Measurements from ENCODE around the gene BAK1.
"Not testable (repeated sequence)": the region's sequence is repeated elsewhere in the genome, so short reads cannot be mapped to it uniquely, and the experiment has no call there.

Gene BAK1

DNA sequence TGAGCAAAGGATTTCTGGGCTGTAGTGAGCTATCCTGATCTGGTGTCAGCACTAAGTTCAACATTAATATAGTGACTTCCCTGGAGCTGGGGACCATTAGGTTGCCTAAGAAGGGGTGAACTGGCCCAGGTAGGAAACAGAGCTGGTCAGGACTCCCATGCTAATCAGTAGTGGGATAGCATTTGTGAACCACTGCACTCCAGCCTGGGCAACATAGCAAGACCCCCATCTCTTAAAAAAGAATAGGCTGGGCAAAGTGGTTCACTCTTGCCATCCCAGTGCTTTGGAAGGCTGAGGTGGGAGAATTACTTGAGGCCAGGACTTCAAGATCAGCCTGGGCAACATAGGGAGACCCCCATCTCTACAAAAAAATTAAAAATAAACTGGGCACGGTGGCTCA is 39.3 kb downstream of the BAK1 start:
- no peak for TF ChIP-seq EZH2phosphoT487 (IDR thresholded peaks at IDR 0.05; ENCODE audit: low read depth)
- TF ChIP-seq, protein P1, sequence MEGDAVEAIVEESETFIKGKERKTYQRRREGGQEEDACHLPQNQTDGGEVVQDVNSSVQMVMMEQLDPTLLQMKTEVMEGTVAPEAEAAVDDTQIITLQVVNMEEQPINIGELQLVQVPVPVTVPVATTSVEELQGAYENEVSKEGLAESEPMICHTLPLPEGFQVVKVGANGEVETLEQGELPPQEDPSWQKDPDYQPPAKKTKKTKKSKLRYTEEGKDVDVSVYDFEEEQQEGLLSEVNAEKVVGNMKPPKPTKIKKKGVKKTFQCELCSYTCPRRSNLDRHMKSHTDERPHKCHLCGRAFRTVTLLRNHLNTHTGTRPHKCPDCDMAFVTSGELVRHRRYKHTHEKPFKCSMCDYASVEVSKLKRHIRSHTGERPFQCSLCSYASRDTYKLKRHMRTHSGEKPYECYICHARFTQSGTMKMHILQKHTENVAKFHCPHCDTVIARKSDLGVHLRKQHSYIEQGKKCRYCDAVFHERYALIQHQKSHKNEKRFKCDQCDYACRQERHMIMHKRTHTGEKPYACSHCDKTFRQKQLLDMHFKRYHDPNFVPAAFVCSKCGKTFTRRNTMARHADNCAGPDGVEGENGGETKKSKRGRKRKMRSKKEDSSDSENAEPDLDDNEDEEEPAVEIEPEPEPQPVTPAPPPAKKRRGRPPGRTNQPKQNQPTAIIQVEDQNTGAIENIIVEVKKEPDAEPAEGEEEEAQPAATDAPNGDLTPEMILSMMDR (IDR thresholded peaks at IDR 0.05; ENCODE audit: low read depth, low read length): no peak
- Histone ChIP-seq H3K36me3 (replicated peaks; ENCODE audit: low read depth, low read length) (no peaks in the 10 kb centered on the region), H3K27me3 (ENCODE audit: low read depth, low read length) (no peaks in the 10 kb centered on the region), H3K79me2 (ENCODE audit: low read length) (no peaks in the 10 kb centered on the region), H3K4me2 (ENCODE audit: low read length) (no peak overlapping the region), H3K4me1 (ENCODE audit: low read length) (no peaks in the 10 kb centered on the region), H3K9me3 (ENCODE audit: insufficient read depth, low read length) (no peaks in the 10 kb centered on the region), H4K20me1 (ENCODE audit: insufficient read depth, low read length) (no peaks in the 10 kb centered on the region), H3K9ac (ENCODE audit: low read length) (no peak overlapping the region), H2AFZ (ENCODE audit: low read depth, low read length) (no peak overlapping the region), H3K4me3 (ENCODE audit: low read length) (no peak overlapping the region), H3K27ac (ENCODE audit: low read length) (no peak overlapping the region)

DNA sequence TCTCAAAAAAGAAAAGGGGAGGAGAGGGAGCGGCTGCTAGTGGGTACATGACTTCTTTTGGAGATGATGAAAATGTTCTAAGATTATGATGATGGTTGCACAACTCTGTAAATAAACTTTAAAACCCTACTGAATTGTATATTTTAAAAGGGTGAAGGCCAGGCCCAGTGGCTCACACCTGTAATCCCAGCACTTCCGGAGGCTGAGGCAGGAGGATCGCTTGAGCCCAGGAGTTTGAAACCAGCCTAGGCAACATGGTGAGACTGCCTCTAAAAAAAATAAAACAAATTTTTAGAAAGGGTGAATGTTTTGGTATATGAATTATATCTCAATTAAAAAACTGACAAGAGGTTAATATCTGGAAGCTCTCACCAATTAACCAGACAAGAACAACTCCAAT is 45.4 kb downstream of the BAK1 start:
- H3K4me3 ChIP-seq (ENCODE audit: low read length): no peak overlapping the region
- no peaks in the 10 kb centered on the region for H3K27me3 ChIP-seq (ENCODE audit: low read depth, low read length)
- H3K4me2 ChIP-seq (ENCODE audit: low read length): no peak overlapping the region
- H2AFZ ChIP-seq (ENCODE audit: low read depth, low read length): no peak overlapping the region
- no peaks in the 10 kb centered on the region for H3K4me1 ChIP-seq (ENCODE audit: low read length)
- H3K9ac ChIP-seq (ENCODE audit: low read length): no peak overlapping the region
- no peaks in the 10 kb centered on the region for H4K20me1 ChIP-seq (ENCODE audit: insufficient read depth, low read length)
- TF ChIP-seq, protein P1 (IDR thresholded peaks at IDR 0.05; ENCODE audit: low read depth, low read length): no peak
- no peak for TF ChIP-seq EZH2phosphoT487 (IDR thresholded peaks at IDR 0.05; ENCODE audit: low read depth)
- no peak overlapping the region for H3K27ac ChIP-seq (ENCODE audit: low read length)
- H3K9me3 ChIP-seq (ENCODE audit: insufficient read depth, low read length): no peaks in the 10 kb centered on the region
- H3K79me2 ChIP-seq (ENCODE audit: low read length): no peaks in the 10 kb centered on the region
- no peaks in the 10 kb centered on the region for H3K36me3 ChIP-seq (replicated peaks; ENCODE audit: low read depth, low read length)

DNA sequence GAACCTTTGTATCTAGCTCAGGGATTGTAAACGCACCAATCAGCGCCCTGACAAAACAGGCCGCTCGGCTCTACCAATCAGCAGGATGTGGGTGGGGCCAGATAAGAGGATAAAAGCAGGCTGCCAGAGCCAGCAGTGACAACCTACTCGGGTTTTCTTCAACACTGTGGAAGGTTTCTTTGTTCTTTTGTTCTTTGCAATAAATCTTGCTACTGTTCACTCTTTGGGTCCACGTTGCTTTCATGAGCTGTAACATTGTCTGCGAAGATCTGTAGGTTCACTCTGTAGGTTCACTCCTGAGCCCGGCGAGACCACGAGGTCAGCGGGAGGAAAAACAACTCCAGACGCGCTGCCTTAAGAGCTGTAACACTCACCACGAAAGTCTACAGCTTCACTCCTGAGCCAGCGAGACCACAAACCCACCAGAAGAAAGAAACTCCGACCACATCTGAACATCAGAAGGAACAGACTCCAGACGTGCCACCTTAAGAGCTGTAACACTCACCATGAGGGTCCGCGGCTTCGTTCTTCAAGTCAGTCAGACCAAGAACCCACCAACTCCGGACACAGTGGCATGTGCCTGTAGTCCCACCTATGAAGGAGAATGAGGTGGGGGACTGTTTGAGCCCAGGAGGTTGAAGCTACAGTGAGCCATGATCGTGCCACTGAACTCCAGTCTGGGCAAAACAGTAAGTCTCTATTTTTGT is 46.8 kb downstream of the BAK1 start:
- H3K36me3 ChIP-seq (replicated peaks; ENCODE audit: low read depth, low read length); H3K27me3 ChIP-seq (ENCODE audit: low read depth, low read length); H3K27ac ChIP-seq (ENCODE audit: low read length); H3K9ac ChIP-seq (ENCODE audit: low read length); H3K4me3 ChIP-seq (ENCODE audit: low read length); H3K4me1 ChIP-seq (ENCODE audit: low read length); H2AFZ ChIP-seq (ENCODE audit: low read depth, low read length); H4K20me1 ChIP-seq (ENCODE audit: insufficient read depth, low read length); H3K4me2 ChIP-seq (ENCODE audit: low read length); H3K79me2 ChIP-seq (ENCODE audit: low read length); H3K9me3 ChIP-seq (ENCODE audit: insufficient read depth, low read length): not testable (repeated sequence)

DNA sequence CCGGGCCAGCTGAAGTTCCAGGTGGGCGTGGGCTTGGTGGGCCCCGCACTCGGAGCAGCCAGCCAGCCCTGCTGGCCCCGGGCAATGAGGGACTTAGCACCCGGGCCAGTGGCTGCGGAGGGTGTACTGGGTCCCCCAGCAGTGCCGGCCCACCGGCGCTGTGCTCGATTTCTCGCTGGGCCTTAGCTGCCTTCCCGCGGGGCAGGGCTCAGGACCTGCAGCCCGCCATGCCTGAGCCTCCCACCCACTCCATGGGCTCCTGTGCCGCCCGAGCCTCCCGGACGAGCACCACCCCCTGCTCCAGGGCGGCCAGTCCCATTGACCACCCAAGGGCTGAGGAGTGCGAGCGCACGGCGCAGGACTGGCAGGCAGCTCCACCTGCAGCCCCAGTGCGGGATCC is 47.6 kb downstream of the BAK1 start:
- not testable (repeated sequence) for H3K9ac ChIP-seq (ENCODE audit: low read length); H3K4me1 ChIP-seq (ENCODE audit: low read length); H3K27me3 ChIP-seq (ENCODE audit: low read depth, low read length); H3K4me2 ChIP-seq (ENCODE audit: low read length); H3K36me3 ChIP-seq (replicated peaks; ENCODE audit: low read depth, low read length); H3K4me3 ChIP-seq (ENCODE audit: low read length); H3K9me3 ChIP-seq (ENCODE audit: insufficient read depth, low read length); H3K79me2 ChIP-seq (ENCODE audit: low read length); H3K27ac ChIP-seq (ENCODE audit: low read length); H2AFZ ChIP-seq (ENCODE audit: low read depth, low read length); H4K20me1 ChIP-seq (ENCODE audit: insufficient read depth, low read length)

DNA sequence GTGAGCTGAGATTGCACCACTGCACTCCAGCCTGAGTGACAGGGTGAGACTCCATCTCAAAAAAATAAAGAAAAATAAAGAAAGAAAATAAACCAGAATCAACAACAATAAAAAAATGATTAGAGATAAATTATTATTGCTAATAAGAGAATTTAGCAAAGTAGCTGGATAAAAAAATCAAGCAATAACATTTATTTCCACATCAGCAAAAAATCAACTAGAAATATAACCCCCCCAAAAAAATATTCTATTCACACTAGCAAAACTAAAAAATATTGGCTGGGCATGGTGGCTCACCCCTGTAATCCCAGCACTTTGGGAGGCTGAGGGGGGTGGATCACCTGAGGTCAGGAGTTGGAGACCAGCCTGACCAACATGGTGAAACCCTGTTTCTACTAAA is 49.5 kb downstream of the BAK1 start:
- not testable (repeated sequence) for H3K9me3 ChIP-seq (ENCODE audit: insufficient read depth, low read length); H2AFZ ChIP-seq (ENCODE audit: low read depth, low read length); H4K20me1 ChIP-seq (ENCODE audit: insufficient read depth, low read length); H3K4me1 ChIP-seq (ENCODE audit: low read length); H3K27ac ChIP-seq (ENCODE audit: low read length); H3K9ac ChIP-seq (ENCODE audit: low read length); H3K36me3 ChIP-seq (replicated peaks; ENCODE audit: low read depth, low read length); H3K4me2 ChIP-seq (ENCODE audit: low read length); H3K4me3 ChIP-seq (ENCODE audit: low read length); H3K27me3 ChIP-seq (ENCODE audit: low read depth, low read length); H3K79me2 ChIP-seq (ENCODE audit: low read length)
